AG09319 (cell line): ENCODE data around the gene ABCG5.

Source experiments
- DNase-seq: peaks from one replicate; pipeline ENCODE4 v3.0.0-alpha.2; 2010; ENCODE audit warnings: low read depth; ENCODE audit errors: extremely low read depth
- CTCF ChIP-seq: IDR thresholded peaks from 2 replicates; pipeline ENCODE4 v1.5.1; 2011; ENCODE audit warnings: low read depth, mild to moderate bottlenecking, inconsistent platforms, low read length, moderate library complexity

ABCG5 gene

GRCh38 chr2:43777306-43777926 is 61.2 kb downstream of the ABCG5 start:
- DNase-seq: no peak
- no peak for TF ChIP-seq CTCF

GRCh38 chr2:43776324-43776723 is 62.3 kb downstream of the ABCG5 start:
- DNase-seq: no peak

GRCh38 chr2:43774617-43775016 is 64.0 kb downstream of the ABCG5 start:
- TF ChIP-seq CTCF: no peak
- DNase-seq: no peak

More at GRCh38 chr2:43776324-43776723, 62.3 kb downstream of the ABCG5 start:
- TF ChIP-seq CTCF: no peak

- TF ChIP-seq CTCF: no peak
- peak; percentile 65 for DNase-seq
These were observed 64.6 kb downstream of the ABCG5 start, which contains the start of gene DYNC2LI1 for GRCh38 chr2:43773876-43774613. Gene DYNC2LI1, plus strand, starts transcription at chr2:43774039. Its CDS starts 100 bp downstream, at chr2:43774139.

GRCh38 chr2:43766006-43766405 is 72.6 kb downstream of the ABCG5 start:
- DNase-seq: no peak
- TF ChIP-seq CTCF: no peak

- no peak for TF ChIP-seq CTCF
- peak; percentile 12 for DNase-seq
These were observed 74.4 kb downstream of the ABCG5 start for GRCh38 chr2:43764086-43764705.

- DNase-seq: no peak
- no peak for TF ChIP-seq CTCF
These were observed 75.5 kb downstream of the ABCG5 start for GRCh38 chr2:43763091-43763490.
